ENCODE data around the gene TAF15. TPM values are rescaled to one million over a fixed set of nuclear protein-coding genes. Genes with fewer than 3 reads are reported as not detected.

Gene TAF15
- polyA plus RNA-seq, 1 experiment = 27.4 TPM

DNA sequence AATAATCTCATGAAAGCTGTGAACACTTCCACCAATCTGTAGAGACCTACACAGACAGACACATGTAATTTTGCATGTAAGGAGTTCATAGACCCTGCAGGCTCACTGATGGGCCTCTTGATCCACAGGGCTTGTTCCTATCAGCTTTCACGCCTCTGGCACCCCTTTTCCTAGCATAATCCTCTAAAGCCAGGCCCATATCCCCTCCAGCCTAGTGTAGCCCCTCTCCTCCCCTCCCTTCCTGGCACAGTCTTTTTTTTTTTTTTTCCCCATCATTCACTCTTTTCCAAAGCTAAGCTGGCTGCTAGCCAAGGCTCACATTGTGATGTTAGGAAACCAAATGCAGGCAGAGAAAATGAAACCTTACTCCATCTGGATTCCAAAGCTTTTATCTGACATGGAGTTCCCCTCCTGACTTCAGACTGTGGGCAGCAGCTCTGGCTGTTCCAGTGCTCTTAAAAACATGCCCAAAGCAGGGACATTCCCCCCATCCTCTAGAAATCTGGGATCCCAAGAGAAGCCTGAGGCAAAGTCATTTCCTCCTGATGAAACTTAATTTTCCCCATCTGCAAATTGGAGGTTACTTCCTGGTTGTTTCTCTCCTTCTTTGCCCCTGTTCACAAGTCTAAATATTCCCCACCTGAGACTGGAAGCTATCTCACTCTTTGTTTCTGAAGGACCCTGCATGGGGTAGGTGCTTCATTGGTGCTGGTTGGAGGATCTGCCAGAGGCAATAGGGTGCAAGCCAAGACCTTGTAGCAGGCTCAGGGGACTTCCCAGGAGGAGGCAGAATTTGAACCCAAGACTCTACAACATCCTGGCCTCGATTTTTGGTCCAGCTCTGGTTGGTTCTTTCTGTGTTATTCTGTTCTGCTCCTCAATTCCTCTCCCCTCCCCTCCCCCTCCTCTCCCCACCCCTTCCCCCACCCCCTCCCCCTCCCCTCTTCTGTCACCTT, 80.8 kb downstream of the TAF15 start:
- ChIA-PET CTCF (interaction anchor here (1.2 kb wide), 1 partner anchor 24 kb away, joined by 3 read pairs; no protein-coding TSS in a partner anchor), POLR2A (interaction anchor here (0.6 kb wide), 1 partner anchor 49 kb away, joined by 32 read pairs; no protein-coding TSS in a partner anchor)
- DNase-seq (ENCODE audit: low read depth) = peak; percentile 9
- Histone ChIP-seq H3K36me3 (ENCODE audit: control insufficient read depth, insufficient read depth, low read length) (no peaks in the 10 kb centered on the region), H3K27me3 (ENCODE audit: control insufficient read depth, insufficient read depth, low read length) (no peaks in the 10 kb centered on the region), H3K4me3 (ENCODE audit: low read depth, low read length) (no peak overlapping the region)
- TF ChIP-seq, protein P1, sequence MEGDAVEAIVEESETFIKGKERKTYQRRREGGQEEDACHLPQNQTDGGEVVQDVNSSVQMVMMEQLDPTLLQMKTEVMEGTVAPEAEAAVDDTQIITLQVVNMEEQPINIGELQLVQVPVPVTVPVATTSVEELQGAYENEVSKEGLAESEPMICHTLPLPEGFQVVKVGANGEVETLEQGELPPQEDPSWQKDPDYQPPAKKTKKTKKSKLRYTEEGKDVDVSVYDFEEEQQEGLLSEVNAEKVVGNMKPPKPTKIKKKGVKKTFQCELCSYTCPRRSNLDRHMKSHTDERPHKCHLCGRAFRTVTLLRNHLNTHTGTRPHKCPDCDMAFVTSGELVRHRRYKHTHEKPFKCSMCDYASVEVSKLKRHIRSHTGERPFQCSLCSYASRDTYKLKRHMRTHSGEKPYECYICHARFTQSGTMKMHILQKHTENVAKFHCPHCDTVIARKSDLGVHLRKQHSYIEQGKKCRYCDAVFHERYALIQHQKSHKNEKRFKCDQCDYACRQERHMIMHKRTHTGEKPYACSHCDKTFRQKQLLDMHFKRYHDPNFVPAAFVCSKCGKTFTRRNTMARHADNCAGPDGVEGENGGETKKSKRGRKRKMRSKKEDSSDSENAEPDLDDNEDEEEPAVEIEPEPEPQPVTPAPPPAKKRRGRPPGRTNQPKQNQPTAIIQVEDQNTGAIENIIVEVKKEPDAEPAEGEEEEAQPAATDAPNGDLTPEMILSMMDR (IDR thresholded peaks at IDR 0.05; ENCODE audit: insufficient read depth, low read depth, low read length) = no peak

DNA sequence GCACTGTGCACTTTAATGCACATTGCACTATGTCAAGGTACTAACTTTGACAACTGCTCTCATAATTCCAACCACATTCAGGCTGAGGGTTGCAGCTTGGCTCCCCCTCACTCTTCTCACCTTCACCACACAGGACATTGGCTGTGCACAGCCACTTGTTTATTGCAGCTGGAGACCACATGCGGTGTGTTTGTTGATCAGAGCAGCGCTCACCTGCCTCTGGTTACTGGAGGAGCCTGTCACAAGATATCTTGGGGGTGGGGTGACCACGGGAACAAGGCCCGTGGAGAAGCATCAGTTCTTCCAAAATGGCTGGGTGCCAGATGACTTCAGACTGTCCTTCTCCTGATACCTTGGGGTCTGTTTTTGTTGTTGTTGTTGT, 81.5 kb downstream of the TAF15 start:
- CTCF ChIA-PET = no interaction called here
- Histone ChIP-seq H3K36me3 (ENCODE audit: control insufficient read depth, insufficient read depth, low read length) (no peaks in the 10 kb centered on the region), H3K27me3 (ENCODE audit: control insufficient read depth, insufficient read depth, low read length) (no peaks in the 10 kb centered on the region), H3K4me3 (ENCODE audit: low read depth, low read length) (no peak overlapping the region)
- DNase-seq (ENCODE audit: low read depth) = no peak
- TF ChIP-seq, protein P1 (IDR thresholded peaks at IDR 0.05; ENCODE audit: insufficient read depth, low read depth, low read length) = no peak
- POLR2A ChIA-PET = no interaction called here

- Histone ChIP-seq H3K36me3 (ENCODE audit: control insufficient read depth, insufficient read depth, low read length) (no peaks in the 10 kb centered on the region), H3K27me3 (ENCODE audit: control insufficient read depth, insufficient read depth, low read length) (no peaks in the 10 kb centered on the region), H3K4me3 (ENCODE audit: low read depth, low read length) (no peak overlapping the region)
- no peak for DNase-seq (ENCODE audit: low read depth)
- CTCF ChIA-PET = no interaction called here
- POLR2A ChIA-PET = no interaction called here
- TF ChIP-seq, protein P1 (IDR thresholded peaks at IDR 0.05; ENCODE audit: insufficient read depth, low read depth, low read length) = no peak
These were observed 82.0 kb downstream of the TAF15 start for GRCh38 chr17:35891269-35891668.

DNA sequence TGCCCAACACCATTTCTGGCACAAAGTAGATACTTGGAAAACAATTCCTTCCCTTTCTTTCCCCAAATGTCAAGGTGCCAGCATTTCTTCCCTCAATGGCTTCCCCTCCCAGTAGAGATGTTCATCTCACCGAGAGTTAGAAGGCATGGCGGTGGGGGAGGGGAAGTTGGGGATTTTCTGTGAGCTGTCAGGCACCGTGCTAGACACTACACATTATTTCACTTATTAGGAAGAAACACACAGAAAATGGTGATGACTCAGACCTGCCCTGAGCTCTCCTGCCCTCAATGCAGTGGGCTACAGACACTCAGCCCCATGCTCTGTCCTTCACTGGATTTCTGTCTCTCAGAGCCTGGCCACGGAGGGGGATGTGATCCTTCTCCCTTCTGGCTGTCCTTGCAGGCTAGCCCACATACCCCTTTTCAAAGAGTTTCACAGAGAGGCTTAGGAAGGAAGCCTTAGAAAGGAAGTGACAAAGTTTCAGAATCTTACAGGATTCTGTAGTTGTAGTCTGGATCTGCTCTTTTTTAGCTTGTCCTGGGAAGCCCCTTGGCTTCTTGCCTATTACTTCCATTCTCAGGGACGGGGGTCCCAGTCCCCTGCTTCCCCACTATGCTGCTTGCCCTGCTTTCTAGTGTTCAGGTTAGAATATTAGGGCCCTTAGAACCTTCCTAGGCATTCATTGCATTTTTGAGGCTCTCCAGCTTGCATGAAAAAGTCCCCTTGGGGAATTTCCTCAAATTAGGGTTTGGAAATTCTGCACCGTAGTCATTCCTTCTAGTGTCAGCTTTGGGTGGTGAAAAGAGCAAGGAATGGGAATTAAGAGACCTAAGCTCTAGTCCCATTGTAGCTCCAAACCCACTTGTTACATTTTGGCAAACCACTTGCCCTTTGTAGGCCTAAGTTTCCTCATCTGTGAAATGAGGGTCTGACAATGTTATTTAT, 83.1 kb downstream of the TAF15 start:
- ChIA-PET CTCF (interaction anchor here (1.3 kb wide), 1 partner anchor 11 kb away, joined by 4 read pairs; no protein-coding TSS in a partner anchor), POLR2A (no interaction called here)
- no peaks in the 10 kb centered on the region for H3K27me3 ChIP-seq (ENCODE audit: control insufficient read depth, insufficient read depth, low read length)
- no peak overlapping the region for H3K4me3 ChIP-seq (ENCODE audit: low read depth, low read length)
- H3K36me3 ChIP-seq (ENCODE audit: control insufficient read depth, insufficient read depth, low read length) = no peaks in the 10 kb centered on the region
- TF ChIP-seq, protein P1 (IDR thresholded peaks at IDR 0.05; ENCODE audit: insufficient read depth, low read depth, low read length) = no peak
- DNase-seq (ENCODE audit: low read depth) = no peak

DNA sequence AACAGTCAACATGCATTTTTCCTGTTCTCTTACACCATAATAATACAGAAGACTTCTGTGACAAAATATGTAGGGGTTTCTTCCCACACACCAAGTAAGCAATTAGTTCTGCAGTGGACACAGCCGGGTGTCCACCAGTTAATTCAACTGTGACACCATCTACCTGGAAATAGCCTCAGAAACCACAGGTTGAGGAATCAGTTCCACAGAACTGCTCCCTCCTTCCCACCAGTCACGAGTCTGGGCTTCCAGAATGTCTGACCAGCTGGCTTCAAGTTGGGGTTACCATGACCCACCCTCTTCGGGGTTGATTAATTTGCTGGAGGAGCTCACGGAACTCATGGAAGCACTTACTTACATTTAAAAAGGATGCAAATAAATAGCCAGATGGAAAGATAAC, 84.5 kb downstream of the TAF15 start:
- TF ChIP-seq, protein P1 (IDR thresholded peaks at IDR 0.05; ENCODE audit: insufficient read depth, low read depth, low read length) = no peak
- no peak overlapping the region for H3K4me3 ChIP-seq (ENCODE audit: low read depth, low read length)
- no peaks in the 10 kb centered on the region for H3K36me3 ChIP-seq (ENCODE audit: control insufficient read depth, insufficient read depth, low read length)
- POLR2A ChIA-PET = no interaction called here
- no peaks in the 10 kb centered on the region for H3K27me3 ChIP-seq (ENCODE audit: control insufficient read depth, insufficient read depth, low read length)
- no peak for DNase-seq (ENCODE audit: low read depth)
- CTCF ChIA-PET = interaction anchor here (1.3 kb wide), 1 partner anchor 13 kb away, joined by 4 read pairs; no protein-coding TSS in a partner anchor

Data from BJ (cell line).